Measurements from ENCODE around the gene SMAD1.
"Not testable (repeated sequence)": the region's sequence is repeated elsewhere in the genome, so short reads cannot be mapped to it uniquely, and the experiment has no call there.

SMAD1 gene

GRCh38 chr4:145531223-145531622 lies 49.6 kb downstream of the SMAD1 start:
- H3K27ac ChIP-seq, result no peak overlapping the region
- no peak for TF ChIP-seq CTCF (IDR thresholded peaks at IDR 0.05)

GRCh38 chr4:145531859-145532258 lies 50.2 kb downstream of the SMAD1 start:
- no peak overlapping the region for H3K4me3 ChIP-seq
- H3K27ac ChIP-seq, result no peak overlapping the region
- DNase-seq (ENCODE audit: low spot score), result no peak
- no peak for TF ChIP-seq CTCF (IDR thresholded peaks at IDR 0.05)

More at GRCh38 chr4:145531223-145531622, 49.6 kb downstream of the SMAD1 start:
- DNase-seq (ENCODE audit: low spot score), result no peak
- H3K4me3 ChIP-seq, result no peak overlapping the region

GRCh38 chr4:145533001-145533400 lies 51.3 kb downstream of the SMAD1 start:
- H3K27ac ChIP-seq, result no peak overlapping the region
- TF ChIP-seq CTCF (IDR thresholded peaks at IDR 0.05), result no peak
- no peak for DNase-seq (ENCODE audit: low spot score)
- no peak overlapping the region for H3K4me3 ChIP-seq

- not testable (repeated sequence) for H3K4me3 ChIP-seq; H3K27ac ChIP-seq; DNase-seq (ENCODE audit: low spot score)
Observed at GRCh38 chr4:145533415-145533814, 51.8 kb downstream of the SMAD1 start.

- no peak for TF ChIP-seq CTCF (IDR thresholded peaks at IDR 0.05)
- Histone ChIP-seq H3K4me3 (no peak overlapping the region), H3K27ac (no peak overlapping the region)
- DNase-seq (ENCODE audit: low spot score), result no peak
Observed at GRCh38 chr4:145533961-145534360, 52.3 kb downstream of the SMAD1 start.

GRCh38 chr4:145535202-145535601 lies 53.5 kb downstream of the SMAD1 start:
- TF ChIP-seq CTCF (IDR thresholded peaks at IDR 0.05), result no peak
- DNase-seq (ENCODE audit: low spot score), result no peak
- Histone ChIP-seq H3K4me3 (no peak overlapping the region), H3K27ac (no peak overlapping the region)

GRCh38 chr4:145536044-145536443 lies 54.4 kb downstream of the SMAD1 start:
- TF ChIP-seq CTCF (IDR thresholded peaks at IDR 0.05), result no peak
- H3K27ac ChIP-seq, result no peak overlapping the region
- DNase-seq (ENCODE audit: low spot score), result no peak
- no peak overlapping the region for H3K4me3 ChIP-seq

- Histone ChIP-seq H3K27ac (no peak overlapping the region), H3K4me3 (no peak overlapping the region)
- TF ChIP-seq CTCF (IDR thresholded peaks at IDR 0.05), result no peak
- DNase-seq (ENCODE audit: low spot score), result no peak
Observed at GRCh38 chr4:145538596-145538995, 56.9 kb downstream of the SMAD1 start.

Data from coronary artery (tissue), 2 donors.